ENCODE measurements around the gene KCNMA1. TPM values are rescaled to one million over a fixed set of nuclear protein-coding genes. Genes with fewer than 3 reads are reported as not detected.

Gene KCNMA1
- total and polyA plus RNA-seq, 10 of the 15 experiments (the other 5 are each of a cell fraction or from before 2014, with no cell fraction given) = 8.5 to 77.0 (median 21.3) TPM

DNA sequence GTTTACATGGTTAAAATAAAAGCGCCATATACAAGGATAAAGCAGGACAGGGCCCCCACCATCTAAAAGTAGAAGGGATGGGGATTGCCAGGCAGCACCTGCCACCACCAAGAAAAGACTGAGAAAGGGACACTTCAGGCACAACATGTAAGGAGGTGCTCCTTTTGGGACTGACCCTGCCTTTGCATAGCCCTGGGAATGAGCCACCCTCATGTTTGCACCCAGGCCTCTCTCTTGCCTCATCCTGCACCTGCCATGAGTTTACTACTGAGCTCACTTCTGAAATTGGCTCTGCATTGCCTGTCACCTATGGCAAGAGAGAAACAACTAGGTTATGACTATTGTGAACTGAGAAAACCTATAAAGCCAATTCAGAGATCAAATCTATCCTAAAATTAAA is 489.7 kb downstream of the KCNMA1 start:
- 40% methylated on average over 1 of the region's 1 CpG for WGBS (ENCODE audit: insufficient coverage, insufficient replicate concordance, low lambda C conversion rate, missing lambda C conversion rate)
- TF ChIP-seq ZBED1 (IDR thresholded peaks at IDR 0.05; ENCODE audit: borderline replicate concordance) = no peak
- TF ChIP-seq, protein P1, sequence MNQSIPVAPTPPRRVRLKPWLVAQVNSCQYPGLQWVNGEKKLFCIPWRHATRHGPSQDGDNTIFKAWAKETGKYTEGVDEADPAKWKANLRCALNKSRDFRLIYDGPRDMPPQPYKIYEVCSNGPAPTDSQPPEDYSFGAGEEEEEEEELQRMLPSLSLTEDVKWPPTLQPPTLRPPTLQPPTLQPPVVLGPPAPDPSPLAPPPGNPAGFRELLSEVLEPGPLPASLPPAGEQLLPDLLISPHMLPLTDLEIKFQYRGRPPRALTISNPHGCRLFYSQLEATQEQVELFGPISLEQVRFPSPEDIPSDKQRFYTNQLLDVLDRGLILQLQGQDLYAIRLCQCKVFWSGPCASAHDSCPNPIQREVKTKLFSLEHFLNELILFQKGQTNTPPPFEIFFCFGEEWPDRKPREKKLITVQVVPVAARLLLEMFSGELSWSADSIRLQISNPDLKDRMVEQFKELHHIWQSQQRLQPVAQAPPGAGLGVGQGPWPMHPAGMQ (IDR thresholded peaks at IDR 0.05; ENCODE audit: borderline replicate concordance) = no peak
- no peak for TF ChIP-seq FOXK2 (IDR thresholded peaks at IDR 0.05)
- no peak for TF ChIP-seq TCF7 (IDR thresholded peaks at IDR 0.05; ENCODE audit: borderline replicate concordance)
- TF ChIP-seq YBX1 (IDR thresholded peaks at IDR 0.05) = no peak
- no peak for TF ChIP-seq STAT1 (conservative IDR thresholded peaks at IDR 0.05)
- CTCF ChIA-PET = interaction anchor here (0.8 to 1.6 kb wide), 3 partner anchors 10 to 18 kb away, joined by 3 to 9 read pairs (median 4); no protein-coding TSS in a partner anchor

More for the DNA sequence above, 489.7 kb downstream of the KCNMA1 start:
- Histone ChIP-seq H3K79me2 (ENCODE audit: control insufficient read depth, insufficient read depth, low read length) (no peaks in the 10 kb centered on the region), H4K20me1 (ENCODE audit: control insufficient read depth, insufficient read depth) (no peaks in the 10 kb centered on the region), H3K9me3 (replicated peaks; ENCODE audit: control insufficient read depth, insufficient read depth, low read length) (no peaks in the 10 kb centered on the region), H3K27me3 (replicated peaks in 1 of 2; ENCODE audit: control insufficient read depth in 2 of 2, insufficient read depth in 2 of 2, low read length in 1 of 2) (0 out of 4 replicates have a peak, but pooled peaks cover 0 to 2% of the 10 kb centered on the region in 2 experiments), H2AFZ (ENCODE audit: control insufficient read depth, low read depth, low read length) (no peak overlapping the region), H3K4me1 (ENCODE audit: control insufficient read depth, insufficient read depth, low read length) (no peaks in the 10 kb centered on the region), H3K4me2 (ENCODE audit: control insufficient read depth, insufficient read depth) (no peak overlapping the region), H3K9ac (ENCODE audit: control insufficient read depth, insufficient read depth, low read length) (no peak overlapping the region), H3K4me3 (no peak overlapping the region), H3K27ac (ENCODE audit: control insufficient read depth, insufficient read depth) (no peak overlapping the region), H3K36me3 (ENCODE audit: control insufficient read depth in 2 of 2, insufficient read depth in 2 of 2, low read length in 1 of 2) (no peaks in the 10 kb centered on the region)
- ChIA-PET POLR2A (no interaction called here), SMC1A (ENCODE audit: uncharacterized antibody, unreplicated experiment) (interaction anchor here (1.1 to 1.9 kb wide), 4 partner anchors 9 to 18 kb away, joined by 3 to 7 read pairs (median 6); no protein-coding TSS in a partner anchor), RAD21 (ENCODE audit: unreplicated experiment) (no interaction called here)
- no peak for ATAC-seq
- intact Hi-C loops (cut with micrococcal nuclease; ENCODE audit: unreplicated experiment) = no loop called here
- no peak for FAIRE-seq
- BruUV-seq (replicated peaks) = no TSS peak
- in situ Hi-C loops (cut with MboI) = no loop called here
- no peak for DNase-seq (ENCODE audit: low read depth, low spot score)
